CD14-positive monocyte (primary cell): Measurements from ENCODE around the gene TXNL1. TPM values are rescaled to one million over a fixed set of nuclear protein-coding genes. Genes with fewer than 3 reads are reported as not detected.

ENCODE experiments used
- DNase-seq, 3 donors: peaks; one replicate each; pipeline ENCODE4 v3.0.0-alpha.2; 2011 to 2022
- H2AFZ ChIP-seq: 2 replicates; pipeline ENCODE4 v1.6.0; 2012; ENCODE audit warnings: mild to moderate bottlenecking, low read depth, low read length, inconsistent platforms; ENCODE audit not compliant: insufficient read depth, poor library complexity, severe bottlenecking
- H3K27ac ChIP-seq, 2 donors: 1 replicate in 1 of 2; 2 replicates in 1 of 2; pipeline ENCODE4 v1.5.1; 2012 to 2013; ENCODE audit warnings: low read length in 2 of 2, control low read depth in 1 of 2, inconsistent platforms in 1 of 2, low read depth in 1 of 2, mild to moderate bottlenecking in 1 of 2
- H3K27me3 ChIP-seq, 2 donors: one replicate each; pipeline versions ENCODE4 v1.6.0 to v1.6.1; 2011 to 2013; ENCODE audit warnings: low read length in 2 of 2; ENCODE audit not compliant: control insufficient read depth in 2 of 2, insufficient read depth in 2 of 2
- H3K36me3 ChIP-seq, 2 donors: replicated peaks in 1 of 2; 1 replicate in 1 of 2; 2 replicates in 1 of 2; pipeline versions ENCODE4 v1.5.1 to v1.6.1; 2012 to 2013; ENCODE audit warnings: low read length in 2 of 2, control low read depth in 1 of 2, inconsistent platforms in 1 of 2, mild to moderate bottlenecking in 1 of 2; ENCODE audit not compliant: insufficient read depth in 2 of 2, control insufficient read depth in 1 of 2
- H3K4me1 ChIP-seq, 2 donors: 1 replicate in 1 of 2; 2 replicates in 1 of 2; pipeline versions ENCODE4 v1.5.1 to v1.6.1; 2012 to 2013; ENCODE audit warnings: low read length in 2 of 2, control low read depth in 1 of 2, inconsistent platforms in 1 of 2, mild to moderate bottlenecking in 1 of 2, moderate library complexity in 1 of 2; ENCODE audit not compliant: insufficient read depth in 2 of 2, control insufficient read depth in 1 of 2
- H3K4me2 ChIP-seq: replicated peaks from 2 replicates; pipeline ENCODE3; 2012; ENCODE audit warnings: low read length, moderate library complexity, mild to moderate bottlenecking; ENCODE audit not compliant: poor library complexity, severe bottlenecking; ENCODE audit errors: extremely low read depth
- H3K4me3 ChIP-seq, 3 experiments: fragments of 200-600 bp in 1 of 3; sonication (generic) in 1 of 3; replicated peaks in 1 of 3; 1 replicate in 2 of 3; 2 replicates in 1 of 3; pipeline ENCODE4 v1.5.1; 2011 to 2013; ENCODE audit warnings: low read length in 3 of 3, mild to moderate bottlenecking in 3 of 3, control low read depth in 2 of 3, low read depth in 2 of 3, inconsistent platforms in 1 of 3, moderate library complexity in 1 of 3
- H3K79me2 ChIP-seq: 2 replicates; pipeline ENCODE4 v1.6.0; 2012; ENCODE audit warnings: mild to moderate bottlenecking, control low read depth, inconsistent platforms, low read length, moderate library complexity; ENCODE audit not compliant: insufficient read depth
- H3K9ac ChIP-seq: 2 replicates; pipeline ENCODE4 v1.6.0; 2017; ENCODE audit warnings: low read length, mild to moderate bottlenecking; ENCODE audit not compliant: insufficient read depth, poor library complexity, severe bottlenecking
- H3K9me3 ChIP-seq, 2 donors: replicated peaks in 1 of 2; 1 replicate in 1 of 2; 2 replicates in 1 of 2; pipeline versions ENCODE4 v1.5.1 to v1.6.1; 2012 to 2013; ENCODE audit warnings: low read length in 2 of 2, control low read depth in 1 of 2; ENCODE audit not compliant: control insufficient read depth in 1 of 2, insufficient read depth in 1 of 2
- H4K20me1 ChIP-seq: 2 replicates; pipeline ENCODE4 v1.6.0; 2012; ENCODE audit warnings: mild to moderate bottlenecking, low read length, control low read depth, moderate library complexity; ENCODE audit not compliant: insufficient read depth
- H3K27ac Mint-ChIP-seq, 7 donors: one replicate each; pipeline ENCODE4 v1.8.0; 2020; ENCODE audit warnings: mild to moderate bottlenecking in 7 of 7, mixed read lengths in 7 of 7, moderate library complexity in 6 of 7, inconsistent platforms in 2 of 7
- H3K27me3 Mint-ChIP-seq, 3 donors: one replicate each; pipeline ENCODE4 v1.8.0; 2021 to 2022; ENCODE audit warnings: low read depth in 3 of 3, mild to moderate bottlenecking in 3 of 3, mixed read lengths in 3 of 3, moderate library complexity in 3 of 3, inconsistent platforms in 1 of 3
- H3K36me3 Mint-ChIP-seq, 2 donors: one replicate each; pipeline ENCODE4 v1.8.0; 2020; ENCODE audit warnings: mixed read lengths in 2 of 2, inconsistent platforms in 1 of 2, mild to moderate bottlenecking in 1 of 2
- H3K4me1 Mint-ChIP-seq: one replicate; pipeline ENCODE4 v1.8.0; 2020; ENCODE audit warnings: mild to moderate bottlenecking, mixed read lengths
- H3K4me3 Mint-ChIP-seq, 2 donors: one replicate each; pipeline ENCODE4 v1.8.0; 2020; ENCODE audit warnings: mild to moderate bottlenecking in 2 of 2, mixed read lengths in 2 of 2, moderate library complexity in 1 of 2
- H3K9me3 Mint-ChIP-seq, 7 donors: one replicate each; pipeline ENCODE4 v1.8.0; 2020 to 2022; ENCODE audit warnings: mixed read lengths in 7 of 7, mild to moderate bottlenecking in 6 of 7, moderate library complexity in 6 of 7, inconsistent platforms in 2 of 7
- WGBS: methylation state at CpG from one replicate; pipeline ENCODE4 v1.1.5; 2013; ENCODE audit warnings: missing lambda C conversion rate; ENCODE audit not compliant: insufficient coverage; 5-methylcytosine and 5-hydroxymethylcytosine counted together
- intact Hi-C, 2 donors: fragments of 100-400 bp; cut with micrococcal nuclease; formaldehyde crosslinking; loops; one replicate each; pipeline versions ENCODE4 v1.15.0 to v1.15.1; 2023
- polyA plus RNA-seq, 3 donors: library from polyadenylated mRNA; depleted of rRNA in 1 of 3; unstranded in 2 of 3; stranded (reverse) in 1 of 3; fragments of 300-500 nt in 2 of 3; fragments of >200 nt in 1 of 3; fragmentation: Illumina TruSeq in 2 of 3; gene quantifications; 1 replicate in 2 of 3; 2 replicates in 1 of 3; pipeline ENCODE4 v1.2.3, GENCODE V29; 2012 to 2021
- TF ChIP-seq, protein P1 (sequence below): fragments of 200-600 bp; IDR thresholded peaks from one replicate; pipeline ENCODE4 v1.8.0; 2022; ENCODE audit warnings: antibody characterized with exemption, mild to moderate bottlenecking

TXNL1 gene
- polyA plus RNA-seq, 3 donors, result 22.3 to 80.4 (median 77.8) TPM

DNA sequence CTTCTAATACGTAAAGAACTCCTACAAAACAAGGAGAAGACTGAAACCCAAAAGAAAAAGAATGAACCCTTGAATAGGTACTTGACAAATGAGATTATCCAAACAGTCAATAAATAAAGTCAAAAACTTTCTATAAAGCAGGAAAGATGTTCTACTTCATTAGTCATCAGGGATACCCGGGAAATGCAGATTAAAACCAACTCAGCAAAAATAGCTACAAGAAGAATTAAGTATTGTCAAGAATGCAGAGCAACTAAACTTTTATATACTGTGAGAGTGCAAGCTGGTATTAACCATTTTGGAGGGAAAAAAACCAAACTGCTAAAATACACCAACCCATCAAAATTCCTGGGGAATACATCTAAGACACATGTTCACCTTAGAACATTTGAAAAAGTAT lies 10.4 kb downstream of the TXNL1 start:
- Histone ChIP-seq H3K4me2 (no peak overlapping the region), H3K27ac (no peak overlapping the region), H3K4me1 (peaks cover 0 to 4% of the 10 kb centered on the region in 2 donors), H3K9me3 (no peaks in the 10 kb centered on the region), H3K79me2 (peaks cover 77% of the 10 kb centered on the region), H3K4me3 (no peak overlapping the region), H3K27me3 (no peaks in the 10 kb centered on the region), H3K9ac (no peak overlapping the region), H2AFZ (no peak overlapping the region), H4K20me1 (peaks cover 79% of the 10 kb centered on the region), H3K36me3 (peaks cover 23 to 53% of the 10 kb centered on the region in 2 donors)
- intact Hi-C loops, result no loop called here
- Mint-ChIP-seq H3K27ac (peak overlapping the region in 1 of 7 donors; percentile 15), H3K27me3 (no peaks in the 10 kb centered on the region), H3K9me3 (peaks cover 0 to 2% (median 0%) of the 10 kb centered on the region in 7 donors), H3K4me1 (peaks cover 21% of the 10 kb centered on the region), H3K4me3 (no peak overlapping the region), H3K36me3 (peaks cover 38 to 60% of the 10 kb centered on the region in 2 donors)
- TF ChIP-seq, protein P1, sequence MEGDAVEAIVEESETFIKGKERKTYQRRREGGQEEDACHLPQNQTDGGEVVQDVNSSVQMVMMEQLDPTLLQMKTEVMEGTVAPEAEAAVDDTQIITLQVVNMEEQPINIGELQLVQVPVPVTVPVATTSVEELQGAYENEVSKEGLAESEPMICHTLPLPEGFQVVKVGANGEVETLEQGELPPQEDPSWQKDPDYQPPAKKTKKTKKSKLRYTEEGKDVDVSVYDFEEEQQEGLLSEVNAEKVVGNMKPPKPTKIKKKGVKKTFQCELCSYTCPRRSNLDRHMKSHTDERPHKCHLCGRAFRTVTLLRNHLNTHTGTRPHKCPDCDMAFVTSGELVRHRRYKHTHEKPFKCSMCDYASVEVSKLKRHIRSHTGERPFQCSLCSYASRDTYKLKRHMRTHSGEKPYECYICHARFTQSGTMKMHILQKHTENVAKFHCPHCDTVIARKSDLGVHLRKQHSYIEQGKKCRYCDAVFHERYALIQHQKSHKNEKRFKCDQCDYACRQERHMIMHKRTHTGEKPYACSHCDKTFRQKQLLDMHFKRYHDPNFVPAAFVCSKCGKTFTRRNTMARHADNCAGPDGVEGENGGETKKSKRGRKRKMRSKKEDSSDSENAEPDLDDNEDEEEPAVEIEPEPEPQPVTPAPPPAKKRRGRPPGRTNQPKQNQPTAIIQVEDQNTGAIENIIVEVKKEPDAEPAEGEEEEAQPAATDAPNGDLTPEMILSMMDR, result no peak
- WGBS, result no CpG with 5 or more reads among the region's 2 CpGs
- DNase-seq, result no peak

DNA sequence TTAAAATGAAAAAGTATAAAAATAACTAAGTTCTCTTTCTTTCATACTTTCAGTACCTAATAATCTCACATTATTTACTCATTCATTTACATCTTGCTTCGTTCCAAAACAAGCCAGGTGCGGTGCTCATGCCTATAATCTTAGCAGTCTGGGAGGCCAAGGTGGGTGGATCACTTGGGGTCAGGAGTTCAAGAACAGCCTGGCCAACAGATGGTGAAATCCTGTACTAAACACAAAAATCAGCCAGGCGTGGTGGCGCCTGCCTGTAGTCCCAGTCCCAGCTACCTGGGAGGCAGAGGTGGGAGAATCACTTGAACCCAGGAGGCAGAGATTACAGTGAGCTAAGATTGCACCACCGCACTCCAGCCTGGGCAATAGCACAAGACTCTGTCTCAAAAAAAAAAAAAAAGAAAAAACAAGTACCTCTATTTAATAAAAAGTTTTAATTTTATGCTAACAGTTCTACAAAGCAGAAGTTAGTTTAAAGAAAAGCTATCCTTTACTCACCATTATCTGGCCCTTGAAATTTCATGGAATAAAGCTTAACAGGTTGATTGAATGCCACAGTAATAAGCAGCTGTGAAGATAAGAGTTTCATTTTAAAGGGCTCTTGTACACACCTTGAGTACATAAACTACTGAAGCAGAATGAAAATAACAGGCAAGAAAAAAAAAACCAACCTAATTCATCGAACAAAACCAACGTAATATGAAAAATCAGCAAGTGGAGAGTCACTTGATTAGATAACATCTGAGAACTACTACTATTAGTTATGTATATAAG lies 22.5 kb downstream of the TXNL1 start:
- intact Hi-C loops, result no loop called here
- no peak overlapping the region for H3K4me3 ChIP-seq
- peaks cover 75 to 84% of the 10 kb centered on the region in 2 donors for H3K36me3 ChIP-seq
- H3K4me1 ChIP-seq, result no peaks in the 10 kb centered on the region
- H3K4me2 ChIP-seq, result no peak overlapping the region
- TF ChIP-seq, protein P1, result no peak
- no peaks in the 10 kb centered on the region for H3K9me3 ChIP-seq
- peaks cover 7% of the 10 kb centered on the region for H4K20me1 ChIP-seq
- H3K79me2 ChIP-seq, result no peaks in the 10 kb centered on the region
- H3K27ac ChIP-seq, result no peak overlapping the region
- H3K27me3 ChIP-seq, result no peaks in the 10 kb centered on the region
- Mint-ChIP-seq H3K9me3 (peaks cover 0 to 1% (median 0%) of the 10 kb centered on the region in 7 donors), H3K4me1 (no peaks in the 10 kb centered on the region), H3K27ac (peak overlapping the region in 1 of 7 donors; percentile 38), H3K4me3 (no peak overlapping the region), H3K27me3 (peaks cover 0 to 1% (median 0%) of the 10 kb centered on the region in 3 donors), H3K36me3 (peaks cover 64 to 92% of the 10 kb centered on the region in 2 donors)
- DNase-seq, result no peak
- no peak overlapping the region for H2AFZ ChIP-seq
- WGBS, result 75% methylated on average over 2 of the region's 7 CpGs
- H3K9ac ChIP-seq, result no peak overlapping the region
